WTC11 (cell line): ENCODE data around the gene PRDM1. TPM values are rescaled to one million over a fixed set of nuclear protein-coding genes. Genes with fewer than 3 reads are reported as not detected.

Experiments
- ATAC-seq: fragments of 200-7000 bp; cut with Tn5 transposase; 2 replicates; pipeline ENCODE4 v1.10.0; 2021; ENCODE audit warnings: mild to moderate bottlenecking, moderate library complexity
- CTCF ChIA-PET: fragments of 300-600 bp; sonication (Branson Sonifier 250); formaldehyde crosslinking; loops from one replicate; lab custom pipeline; 2021; ENCODE audit warnings: antibody characterized with exemption; lab: Charles Lee
- POLR2A ChIA-PET: fragments of 350-600 bp; sonication (Branson Sonifier 250); formaldehyde crosslinking; loops from one replicate; lab custom pipeline; 2021; ENCODE audit warnings: antibody characterized with exemption; lab: Charles Lee
- DNase-seq: peaks from one replicate; pipeline ENCODE4 v3.0.0; 2021; ENCODE audit warnings: low spot score
- H3K27ac Mint-ChIP-seq: 2 replicates; pipeline ENCODE4 v1.8.0; 2021; ENCODE audit warnings: mixed read lengths
- H3K27me3 Mint-ChIP-seq: 2 replicates; pipeline ENCODE4 v1.8.0; 2021; ENCODE audit warnings: low read depth, mild to moderate bottlenecking, moderate library complexity, mixed read lengths
- H3K36me3 Mint-ChIP-seq: 2 replicates; pipeline ENCODE4 v1.8.0; 2021; ENCODE audit warnings: mixed read lengths
- H3K4me1 Mint-ChIP-seq: 2 replicates; pipeline ENCODE4 v1.8.0; 2022; ENCODE audit warnings: mixed read lengths
- H3K4me3 Mint-ChIP-seq: 2 replicates; pipeline ENCODE4 v1.8.0; 2021; ENCODE audit warnings: mild to moderate bottlenecking, moderate library complexity, mixed read lengths
- H3K9me3 Mint-ChIP-seq: 2 replicates; pipeline ENCODE4 v1.8.0; 2021; ENCODE audit warnings: mixed read lengths
- AR ChIP-seq: fragments of 250-450 bp; sonication (Bioruptor Pico); IDR thresholded peaks from 2 replicates; pipeline ENCODE4 v1.9.0; 2021; ENCODE audit warnings: mild to moderate bottlenecking
- ATF1 ChIP-seq: sonication (generic); formaldehyde crosslinking; IDR thresholded peaks from 2 replicates; pipeline ENCODE4 v1.8.1; 2023; ENCODE audit warnings: mild to moderate bottlenecking, moderate library complexity, missing genetic modification reagents
- ATF3 ChIP-seq: sonication (generic); formaldehyde crosslinking; conservative IDR thresholded peaks from 2 replicates; pipeline ENCODE4 v1.8.1; 2022; ENCODE audit warnings: mild to moderate bottlenecking, missing genetic modification reagents
- CREB1 ChIP-seq: sonication (generic); formaldehyde crosslinking; IDR thresholded peaks from 2 replicates; pipeline ENCODE4 v1.8.0; 2023; ENCODE audit warnings: mild to moderate bottlenecking, missing genetic modification reagents
- E2F1 ChIP-seq: sonication (generic); formaldehyde crosslinking; IDR thresholded peaks from 2 replicates; pipeline ENCODE4 v1.8.0; 2022; ENCODE audit warnings: mild to moderate bottlenecking, missing genetic modification reagents
- E2F4 ChIP-seq: sonication (generic); formaldehyde crosslinking; IDR thresholded peaks from 2 replicates; pipeline ENCODE4 v1.8.1; 2022; ENCODE audit warnings: low read depth, mild to moderate bottlenecking, moderate library complexity, missing genetic modification reagents, borderline replicate concordance
- ERG ChIP-seq: fragments of 250-450 bp; sonication (Bioruptor Pico); IDR thresholded peaks from 2 replicates; pipeline ENCODE4 v1.8.0; 2021; ENCODE audit warnings: mild to moderate bottlenecking
- ETV6 ChIP-seq: sonication (generic); formaldehyde crosslinking; IDR thresholded peaks from 2 replicates; pipeline ENCODE4 v1.8.1; 2022; ENCODE audit warnings: mild to moderate bottlenecking, missing genetic modification reagents
- GTF2I ChIP-seq: fragments of 250-450 bp; sonication (Bioruptor Pico); conservative IDR thresholded peaks from 2 replicates; pipeline ENCODE4 v1.4.0; 2021; ENCODE audit warnings: mild to moderate bottlenecking
- IRF2 ChIP-seq: sonication (generic); formaldehyde crosslinking; IDR thresholded peaks from 2 replicates; pipeline ENCODE4 v1.8.0; 2022; ENCODE audit warnings: low read depth, missing genetic modification reagents, borderline replicate concordance
- JAZF1 ChIP-seq: fragments of 250-450 bp; sonication (Bioruptor Pico); IDR thresholded peaks from 2 replicates; pipeline ENCODE4 v1.9.0; 2021; ENCODE audit warnings: moderate library complexity, mild to moderate bottlenecking, inconsistent platforms
- MLX ChIP-seq: sonication (generic); formaldehyde crosslinking; IDR thresholded peaks from 2 replicates; pipeline ENCODE4 v1.8.1; 2023; ENCODE audit warnings: mild to moderate bottlenecking, missing genetic modification reagents, moderate library complexity
- MYBL2 ChIP-seq: sonication (generic); formaldehyde crosslinking; IDR thresholded peaks from 2 replicates; pipeline ENCODE4 v1.8.1; 2023; ENCODE audit warnings: mild to moderate bottlenecking, moderate library complexity, missing genetic modification reagents
- NR1H2 ChIP-seq: sonication (generic); formaldehyde crosslinking; IDR thresholded peaks from 2 replicates; pipeline ENCODE4 v1.9.0; 2021; ENCODE audit warnings: mild to moderate bottlenecking, moderate library complexity, missing genetic modification reagents
- NR2C2 ChIP-seq: sonication (generic); formaldehyde crosslinking; IDR thresholded peaks from 2 replicates; pipeline ENCODE4 v1.8.0; 2022; ENCODE audit warnings: mild to moderate bottlenecking, missing genetic modification reagents
- RELA ChIP-seq: sonication (generic); formaldehyde crosslinking; IDR thresholded peaks from 2 replicates; pipeline ENCODE4 v1.8.1; 2022; ENCODE audit warnings: missing genetic modification reagents, mild to moderate bottlenecking, borderline replicate concordance
- RORB ChIP-seq: fragments of 250-450 bp; sonication (Bioruptor Pico); IDR thresholded peaks from 2 replicates; pipeline ENCODE4 v1.9.0; 2021; ENCODE audit warnings: mild to moderate bottlenecking
- SMAD4 ChIP-seq: sonication (generic); formaldehyde crosslinking; IDR thresholded peaks from 2 replicates; pipeline ENCODE4 v1.8.0; 2022; ENCODE audit warnings: mild to moderate bottlenecking, missing genetic modification reagents
- ZBTB21 ChIP-seq: sonication (generic); formaldehyde crosslinking; IDR thresholded peaks from 2 replicates; pipeline ENCODE4 v1.8.1; 2023; ENCODE audit warnings: mild to moderate bottlenecking, missing genetic modification reagents, borderline replicate concordance
- ZNF121 ChIP-seq: sonication (generic); formaldehyde crosslinking; IDR thresholded peaks from 2 replicates; pipeline ENCODE4 v1.8.0; 2023; ENCODE audit warnings: missing genetic modification reagents
- ZNF219 ChIP-seq: sonication (generic); formaldehyde crosslinking; IDR thresholded peaks from 2 replicates; pipeline ENCODE4 v1.8.0; 2023; ENCODE audit warnings: missing genetic modification reagents, mild to moderate bottlenecking, borderline replicate concordance
- ZNF423 ChIP-seq: fragments of 250-450 bp; sonication (Bioruptor Pico); IDR thresholded peaks from 2 replicates; pipeline ENCODE4 v2.1.2; 2022; ENCODE audit warnings: mild to moderate bottlenecking, moderate library complexity
- ZNF532 ChIP-seq: fragments of 250-450 bp; sonication (Bioruptor Pico); IDR thresholded peaks from 2 replicates; pipeline ENCODE4 v1.9.0; 2021; ENCODE audit warnings: mild to moderate bottlenecking, borderline replicate concordance
- total RNA-seq: library from RNA; stranded (reverse); gene quantifications from 3 replicates; pipeline ENCODE4 v1.2.3, GENCODE V29; 2021

PRDM1 gene
- total RNA-seq, 1 experiment from 2014 or later = 1.8 TPM

- ChIA-PET POLR2A (no interaction called here), CTCF (interaction anchor here (0.9 kb wide), 1 partner anchor 8 kb away, joined by 4 read pairs; no protein-coding TSS in a partner anchor)
- Mint-ChIP-seq H3K4me1 (peaks cover 8% of the 10 kb centered on the region), H3K4me3 (no peak overlapping the region), H3K36me3 (no peaks in the 10 kb centered on the region), H3K27me3 (peaks cover 3% of the 10 kb centered on the region; the same call in 1 of the 2 replicates), H3K27ac (no peak overlapping the region), H3K9me3 (no peaks in the 10 kb centered on the region)
- DNase-seq = no peak
- no peak for ATAC-seq
- TF ChIP-seq ZNF423 (no peak), MYBL2 (CRISPR knock-in tag) (no peak), IRF2 (no peak), ZNF121 (CRISPR knock-in tag) (no peak), JAZF1 (no peak), SMAD4 (CRISPR knock-in tag) (no peak), CREB1 (CRISPR knock-in tag) (no peak), GTF2I (CRISPR knock-in tag) (no peak), MLX (CRISPR knock-in tag) (no peak), AR (CRISPR knock-in tag) (no peak), ZNF219 (CRISPR knock-in tag) (no peak), NR1H2 (CRISPR knock-in tag) (no peak), ZNF532 (CRISPR knock-in tag) (no peak), RORB (CRISPR knock-in tag) (no peak), ERG (CRISPR knock-in tag) (no peak), RELA (CRISPR knock-in tag) (no peak), ETV6 (no peak), ATF1 (no peak), ZBTB21 (CRISPR knock-in tag) (no peak), NR2C2 (no peak)
These were observed 10.0 kb upstream of the PRDM1 start for GRCh38 chr6:106076139-106076538.

GRCh38 chr6:106077170-106077569, 9.0 kb upstream of the PRDM1 start:
- ATAC-seq = no peak
- TF ChIP-seq ATF3 (no peak), E2F4 (no peak), E2F1 (CRISPR knock-in tag) (no peak)
- ChIA-PET CTCF (no interaction called here), POLR2A (no interaction called here)
- no peaks in the 10 kb centered on the region for H3K9me3 Mint-ChIP-seq
- H3K27me3 Mint-ChIP-seq = peaks cover 7% of the 10 kb centered on the region; the same call in 1 of the 2 replicates
- DNase-seq = no peak
- no peak overlapping the region for H3K27ac Mint-ChIP-seq
- peaks cover 9% of the 10 kb centered on the region for H3K4me1 Mint-ChIP-seq
- H3K36me3 Mint-ChIP-seq = no peaks in the 10 kb centered on the region
- H3K4me3 Mint-ChIP-seq = no peak overlapping the region
